ENCODE measurements around the gene AVPR1A.

GRCh38 chr12:63152321-63152700 is 1.3 kb upstream of the AVPR1A start:
- TF ChIP-seq, protein P1, sequence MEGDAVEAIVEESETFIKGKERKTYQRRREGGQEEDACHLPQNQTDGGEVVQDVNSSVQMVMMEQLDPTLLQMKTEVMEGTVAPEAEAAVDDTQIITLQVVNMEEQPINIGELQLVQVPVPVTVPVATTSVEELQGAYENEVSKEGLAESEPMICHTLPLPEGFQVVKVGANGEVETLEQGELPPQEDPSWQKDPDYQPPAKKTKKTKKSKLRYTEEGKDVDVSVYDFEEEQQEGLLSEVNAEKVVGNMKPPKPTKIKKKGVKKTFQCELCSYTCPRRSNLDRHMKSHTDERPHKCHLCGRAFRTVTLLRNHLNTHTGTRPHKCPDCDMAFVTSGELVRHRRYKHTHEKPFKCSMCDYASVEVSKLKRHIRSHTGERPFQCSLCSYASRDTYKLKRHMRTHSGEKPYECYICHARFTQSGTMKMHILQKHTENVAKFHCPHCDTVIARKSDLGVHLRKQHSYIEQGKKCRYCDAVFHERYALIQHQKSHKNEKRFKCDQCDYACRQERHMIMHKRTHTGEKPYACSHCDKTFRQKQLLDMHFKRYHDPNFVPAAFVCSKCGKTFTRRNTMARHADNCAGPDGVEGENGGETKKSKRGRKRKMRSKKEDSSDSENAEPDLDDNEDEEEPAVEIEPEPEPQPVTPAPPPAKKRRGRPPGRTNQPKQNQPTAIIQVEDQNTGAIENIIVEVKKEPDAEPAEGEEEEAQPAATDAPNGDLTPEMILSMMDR (IDR thresholded peaks at IDR 0.05; ENCODE audit: low read depth, low read length, poor library complexity, severe bottlenecking) = no peak
- TF ChIP-seq EZH2phosphoT487 (IDR thresholded peaks at IDR 0.05; ENCODE audit: borderline replicate concordance, low read length) = no peak

Data from DOHH2 (cell line).